HCT116 (cell line): ENCODE data around the gene RNF130. TPM values are rescaled to one million over a fixed set of nuclear protein-coding genes. Genes with fewer than 3 reads are reported as not detected.

Experiments used
- ATAC-seq: fragments of 200-7000 bp; cut with Tn5 transposase; 2 replicates; pipeline ENCODE4 v1.9.1; 2020; ENCODE audit warnings: mild to moderate bottlenecking, moderate library complexity
- BruUV-seq: library from RNA; stranded (reverse); fragments of 400-500 nt; replicated peaks from 2 replicates; lab custom pipeline; 2021; lab: Mats Ljungman, UMichigan
- CTCF ChIA-PET: fragments of 300-600 bp; sonication (Branson Sonifier 250); formaldehyde crosslinking; loops from one replicate; lab custom pipeline; 2021; ENCODE audit warnings: antibody characterized with exemption; lab: Charles Lee
- POLR2A ChIA-PET: fragments of 300-600, 350-600 bp; sonication (Branson Sonifier 250); formaldehyde crosslinking; loops from one replicate; lab custom pipeline; 2021; ENCODE audit warnings: antibody characterized with exemption; lab: Charles Lee
- RAD21 ChIA-PET, 2 experiments: fragments of 300-600 bp; sonication (Branson Sonifier 250); formaldehyde crosslinking; loops; one replicate each; lab custom pipeline; 2023; ENCODE audit warnings: low total read pairs in 2 of 2; ENCODE audit not compliant: uncharacterized antibody in 2 of 2, unreplicated experiment in 2 of 2, low non-redundant PET in 1 of 2; lab: Charles Lee
- DNase-seq: peaks from one replicate; pipeline ENCODE4 v3.0.0-alpha.2; 2010; ENCODE audit warnings: low read depth, low spot score
- H2AFZ ChIP-seq: fragments of 200-600 bp; shearing (Covaris generic), sonication (generic); 2 replicates; pipeline ENCODE4 v1.6.1; 2017; ENCODE audit warnings: low read depth, mixed run types, mixed read lengths, antibody characterized with exemption, low read length; ENCODE audit not compliant: poor library complexity, severe bottlenecking
- H3K27ac ChIP-seq: 2 replicates; pipeline ENCODE4 v1.5.1; 2012; ENCODE audit warnings: low read depth, low read length
- H3K27me3 ChIP-seq: fragments of 200-600 bp; sonication (generic); 2 replicates; pipeline ENCODE4 v1.6.1; 2016; ENCODE audit warnings: mixed run types, low read length, mixed read lengths; ENCODE audit not compliant: insufficient read depth
- H3K36me3 ChIP-seq, 2 experiments: fragments of 200-500 bp in 1 of 2; fragments of 200-600 bp in 1 of 2; sonication (Bioruptor generic) in 1 of 2; sonication (generic) in 1 of 2; 2 replicates each; pipeline versions ENCODE4 v1.5.1 to v1.6.1; 2014 to 2016; ENCODE audit warnings: low read length in 2 of 2, inconsistent platforms in 1 of 2, mixed read lengths in 1 of 2, mixed run types in 1 of 2; ENCODE audit not compliant: insufficient read depth in 2 of 2, control insufficient read depth in 1 of 2
- H3K4me1 ChIP-seq, 2 experiments: fragments of 200-600 bp in 1 of 2; sonication (generic) in 1 of 2; 2 replicates each; pipeline versions ENCODE4 v1.5.1 to v1.6.1; 2012 to 2017; ENCODE audit warnings: low read length in 2 of 2, inconsistent platforms in 1 of 2, mild to moderate bottlenecking in 1 of 2, mixed read lengths in 1 of 2, mixed run types in 1 of 2, moderate library complexity in 1 of 2; ENCODE audit not compliant: insufficient read depth in 2 of 2, control insufficient read depth in 1 of 2
- H3K4me2 ChIP-seq: fragments of 200-600 bp; sonication (generic); 2 replicates; pipeline ENCODE4 v1.6.1; 2017; ENCODE audit warnings: mixed run types, low read length, mixed read lengths
- H3K4me3 ChIP-seq, 2 experiments: fragments of 200-600 bp in 1 of 2; sonication (generic) in 1 of 2; replicated peaks in 1 of 2; 2 replicates each; pipeline ENCODE4 v1.5.1; 2011 to 2016; ENCODE audit warnings: low read length in 2 of 2, control low read depth in 1 of 2, low read depth in 1 of 2, mild to moderate bottlenecking in 1 of 2, mixed read lengths in 1 of 2, mixed run types in 1 of 2
- H3K79me2 ChIP-seq: fragments of 200-600 bp; sonication (generic); 2 replicates; pipeline ENCODE4 v1.6.1; 2017; ENCODE audit warnings: mild to moderate bottlenecking, mixed run types, low read length, moderate library complexity, mixed read lengths; ENCODE audit not compliant: insufficient read depth
- H3K9ac ChIP-seq: fragments of 200-600 bp; sonication (generic); 2 replicates; pipeline ENCODE4 v1.6.1; 2016; ENCODE audit warnings: low read length, mixed read lengths
- H3K9me2 ChIP-seq: fragments of 200-600 bp; sonication (generic), shearing (Covaris generic); 2 replicates; pipeline ENCODE4 v1.6.1; 2017; ENCODE audit warnings: mixed run types, mild to moderate bottlenecking, moderate library complexity; ENCODE audit not compliant: insufficient read depth
- H3K9me3 ChIP-seq, 2 experiments: fragments of 200-500 bp in 1 of 2; fragments of 200-600 bp in 1 of 2; sonication (Bioruptor generic) in 1 of 2; sonication (generic) in 1 of 2; 2 replicates each; pipeline ENCODE4 v1.6.1; 2014 to 2017; ENCODE audit warnings: low read length in 2 of 2, mixed read lengths in 2 of 2, inconsistent platforms in 1 of 2, low read depth in 1 of 2, mild to moderate bottlenecking in 1 of 2, mixed run types in 1 of 2, moderate library complexity in 1 of 2; ENCODE audit not compliant: control insufficient read depth in 1 of 2, insufficient read depth in 1 of 2
- H4K20me1 ChIP-seq: fragments of 200-600 bp; sonication (generic), shearing (Covaris generic); 2 replicates; pipeline ENCODE4 v1.6.1; 2017; ENCODE audit warnings: mixed run types, mild to moderate bottlenecking, moderate library complexity; ENCODE audit not compliant: insufficient read depth
- ATF3 ChIP-seq: IDR thresholded peaks from 2 replicates; pipeline ENCODE4 v1.6.1; 2012
- CBX3 ChIP-seq: IDR thresholded peaks from 2 replicates; pipeline ENCODE4 v1.6.1; 2012; ENCODE audit warnings: low read depth
- CEBPB ChIP-seq: IDR thresholded peaks from 2 replicates; pipeline ENCODE4 v1.6.1; 2012; ENCODE audit warnings: low read depth
- CTCF ChIP-seq, 3 experiments: fragments of 200-600 bp in 1 of 3; sonication (generic) in 1 of 3; IDR thresholded peaks in 2 of 3; conservative IDR thresholded peaks in 1 of 3; 2 replicates each; pipeline ENCODE4 v1.5.1; 2012 to 2017; ENCODE audit warnings: low read depth in 2 of 3, low read length in 2 of 3, antibody characterized with exemption in 1 of 3, borderline replicate concordance in 1 of 3, control low read depth in 1 of 3, mild to moderate bottlenecking in 1 of 3, mixed read lengths in 1 of 3, mixed run types in 1 of 3, moderate library complexity in 1 of 3; ENCODE audit not compliant: insufficient read depth in 1 of 3
- JUND ChIP-seq: IDR thresholded peaks from 2 replicates; pipeline ENCODE4 v1.6.1; 2012
- SIN3A ChIP-seq: IDR thresholded peaks from 2 replicates; pipeline ENCODE4 v1.6.1; 2012; ENCODE audit warnings: low read depth
- TCF7L2 ChIP-seq: IDR thresholded peaks from 2 replicates; pipeline ENCODE4 v1.7.0; 2011; ENCODE audit warnings: borderline replicate concordance, inconsistent platforms; ENCODE audit not compliant: insufficient read depth, insufficient read length; ENCODE audit errors: extremely low read depth
- ZBTB33 ChIP-seq: IDR thresholded peaks from 2 replicates; pipeline ENCODE4 v1.6.1; 2011; ENCODE audit warnings: mild to moderate bottlenecking, low read length, moderate library complexity; ENCODE audit not compliant: insufficient replicate concordance; ENCODE audit errors: extremely low read depth
- ZNF274 ChIP-seq: fragments of 200-500 bp; sonication (Bioruptor generic); IDR thresholded peaks from 2 replicates; pipeline ENCODE4 v1.6.1; 2014; ENCODE audit warnings: mild to moderate bottlenecking, low read depth, low read length, inconsistent platforms
- intact Hi-C: fragments of 100-400 bp; cut with micrococcal nuclease; formaldehyde crosslinking; loops from 2 replicates; pipeline ENCODE4 v1.10.0; 2022
- total RNA-seq: library from RNA; stranded (reverse); gene quantifications from one replicate; pipeline ENCODE4 v1.2.1, GENCODE V29; 2021; ENCODE audit not compliant: unreplicated experiment

The RNF130 gene
- total RNA-seq, 1 experiment from 2014 or later: 34.9 TPM

- Histone ChIP-seq H3K79me2 (no peaks in the 10 kb centered on the region), H3K9me3 (no peaks in the 10 kb centered on the region), H3K36me3 (no peaks in the 10 kb centered on the region), H2AFZ (no peak overlapping the region), H4K20me1 (no peaks in the 10 kb centered on the region), H3K4me2 (no peak overlapping the region), H3K9ac (no peak overlapping the region), H3K4me1 (no peaks in the 10 kb centered on the region), H3K9me2 (no peaks in the 10 kb centered on the region), H3K27me3 (no peaks in the 10 kb centered on the region), H3K27ac (no peak overlapping the region), H3K4me3 (no peak overlapping the region)
- BruUV-seq: no TSS peak
- ATAC-seq (no peak), DNase-seq (no peak)
- TF ChIP-seq SIN3A: no peak
- CTCF ChIA-PET: no interaction called here
- RAD21 ChIA-PET: no interaction called here
- POLR2A ChIA-PET: no interaction called here
- intact Hi-C loops: no loop called here
Observed at GRCh38 chr5:180010636-180011035, 60.9 kb downstream of the RNF130 start.

GRCh38 chr5:180009581-180009980 is 62.0 kb downstream of the RNF130 start:
- no peak for DNase-seq
- H3K9me2 ChIP-seq: no peaks in the 10 kb centered on the region
- no peak overlapping the region for H3K4me3 ChIP-seq
- no peak overlapping the region for H2AFZ ChIP-seq
- H3K4me1 ChIP-seq: no peaks in the 10 kb centered on the region
- no peak overlapping the region for H3K9ac ChIP-seq
- ChIA-PET POLR2A (no interaction called here), CTCF (no interaction called here), RAD21 (no interaction called here)
- H3K9me3 ChIP-seq: no peaks in the 10 kb centered on the region
- no peak overlapping the region for H3K4me2 ChIP-seq
- no TSS peak for BruUV-seq
- no peaks in the 10 kb centered on the region for H3K27me3 ChIP-seq
- H3K79me2 ChIP-seq: no peaks in the 10 kb centered on the region
- H3K36me3 ChIP-seq: no peaks in the 10 kb centered on the region
- no peak for ATAC-seq
- TF ChIP-seq CEBPB: no peak
- TF ChIP-seq JUND: no peak
- no peak for TF ChIP-seq ZNF274
- no peak for TF ChIP-seq CTCF (IDR thresholded peaks at IDR 0.05 in 2 of 3, conservative IDR thresholded peaks at IDR 0.05 in 1 of 3; ENCODE audit: borderline replicate concordance in 1 of 3, insufficient read depth in 1 of 3, low read depth in 2 of 3, low read length in 2 of 3)
- no peak for TF ChIP-seq CBX3
- no peak for TF ChIP-seq TCF7L2
- TF ChIP-seq ATF3: no peak
- no peak for TF ChIP-seq ZBTB33
- H3K27ac ChIP-seq: no peak overlapping the region
- no peaks in the 10 kb centered on the region for H4K20me1 ChIP-seq
- intact Hi-C loops: no loop called here
